ENCODE data around the gene SPRR2G. TPM values are rescaled to one million over a fixed set of nuclear protein-coding genes. Genes with fewer than 3 reads are reported as not detected.
"Not testable (repeated sequence)": the region's sequence is repeated elsewhere in the genome, so short reads cannot be mapped to it uniquely, and the experiment has no call there.

The SPRR2G gene
- not detected for total RNA-seq

DNA sequence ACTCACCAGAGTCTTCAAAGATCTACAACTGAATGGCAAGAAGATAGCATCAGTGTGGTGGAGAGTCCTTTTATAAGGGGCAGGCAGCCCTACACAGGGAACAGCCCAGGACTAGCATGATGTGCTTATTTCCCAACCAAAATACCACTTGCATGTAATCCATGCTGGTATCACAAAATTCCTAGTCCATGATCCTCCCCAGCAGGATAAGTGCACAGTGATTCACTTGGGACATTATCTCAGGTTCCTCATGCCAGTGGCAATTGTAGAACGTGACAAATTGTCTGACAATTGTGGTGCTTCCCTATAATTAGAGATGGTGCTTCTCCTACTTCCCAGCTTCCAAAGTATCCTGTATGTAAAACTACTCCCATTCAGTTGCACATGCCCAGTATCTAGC lies at the start of gene SPRR2G:
Gene SPRR2G (minus strand): TSS at position 45 of the 400 bp plus-strand sequence. CDS start 780 bp downstream, outside the sequence.
- no peak for DNase-seq (ENCODE audit: low spot score)

DNA sequence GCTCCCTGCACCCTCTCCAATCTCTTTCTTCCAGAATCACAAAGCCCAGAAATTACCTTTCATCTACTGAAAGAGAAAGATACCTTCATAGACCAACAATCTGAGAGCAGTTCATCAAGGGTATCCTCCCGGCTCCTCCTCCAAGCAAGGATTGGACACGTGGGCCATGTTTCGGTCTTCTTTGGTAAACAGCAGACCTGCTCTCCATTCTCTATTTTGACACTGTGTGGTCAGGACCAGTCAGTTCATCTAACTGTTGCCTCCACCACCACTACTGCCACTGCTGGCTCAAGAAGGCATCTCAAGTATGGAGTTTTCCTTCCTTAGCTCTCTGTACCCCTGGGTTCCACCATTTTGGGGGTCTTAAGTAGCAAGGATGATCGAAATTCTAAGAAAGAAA lies 44.5 kb upstream of the SPRR2G start:
- no peak for DNase-seq (ENCODE audit: low spot score)

DNA sequence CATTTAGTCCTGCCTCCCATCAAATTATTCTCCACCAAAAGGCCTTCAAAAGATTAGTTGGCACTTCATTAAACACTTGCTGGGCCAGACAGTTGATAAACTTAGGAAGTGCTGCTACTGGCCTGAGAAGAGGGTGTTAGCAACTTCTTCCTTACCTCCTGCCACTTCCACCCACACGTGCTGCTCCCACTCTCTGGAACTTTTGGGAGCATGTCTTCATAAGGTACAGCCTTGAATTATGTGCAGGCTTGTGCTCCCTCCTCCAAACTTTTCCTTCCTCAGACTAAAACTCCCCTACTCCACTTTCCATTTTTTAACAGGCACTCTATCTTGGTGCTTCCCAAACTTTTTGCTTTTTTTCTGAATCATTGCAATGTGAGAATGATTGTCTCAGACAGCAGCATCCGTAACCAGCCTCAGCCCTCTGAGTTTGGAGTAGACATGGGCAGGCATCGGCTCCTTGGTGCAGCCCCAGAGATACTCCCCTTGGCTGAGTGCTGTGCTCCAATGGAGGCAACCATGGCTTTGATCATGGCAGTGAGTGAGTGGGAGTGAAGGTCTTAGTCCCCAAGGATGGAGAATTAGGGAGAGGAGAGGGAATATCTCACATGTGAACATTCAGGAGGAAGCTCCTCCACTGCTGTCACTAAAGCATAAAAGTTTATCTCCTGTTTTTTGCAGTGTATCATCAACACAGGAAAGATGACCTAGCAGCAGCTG lies 43.8 kb upstream of the SPRR2G start:
- DNase-seq (ENCODE audit: low spot score) = no peak

DNA sequence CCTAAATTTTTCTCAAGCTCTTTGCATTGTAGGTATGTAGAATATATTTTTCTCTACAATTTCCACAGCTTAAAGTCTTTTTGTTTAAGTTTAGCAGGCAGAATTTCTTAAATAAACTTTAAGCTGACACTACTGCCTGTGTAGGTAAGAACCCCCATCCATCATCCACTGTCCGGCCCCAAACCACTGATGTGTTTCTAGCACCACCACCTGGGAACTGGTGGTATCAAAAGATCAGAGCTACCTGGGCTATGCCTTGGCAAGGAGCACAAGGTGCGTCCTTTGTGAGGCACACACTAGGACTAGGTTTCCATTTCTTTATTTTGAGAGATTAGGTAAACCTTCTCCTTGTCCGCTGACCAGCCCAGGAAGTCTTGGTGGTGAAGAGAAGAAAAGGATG lies 42.0 kb upstream of the SPRR2G start:
- DNase-seq (ENCODE audit: low spot score) = no peak

- DNase-seq (ENCODE audit: low spot score) = no peak
Observed at GRCh38 chr1:153190373-153190772, 39.7 kb upstream of the SPRR2G start.

- not testable (repeated sequence) for DNase-seq (ENCODE audit: low spot score)
Observed at GRCh38 chr1:153188301-153188700, 37.6 kb upstream of the SPRR2G start.

- no peak for DNase-seq (ENCODE audit: low spot score)
Observed at GRCh38 chr1:153180556-153180955, 29.9 kb upstream of the SPRR2G start.

DNA sequence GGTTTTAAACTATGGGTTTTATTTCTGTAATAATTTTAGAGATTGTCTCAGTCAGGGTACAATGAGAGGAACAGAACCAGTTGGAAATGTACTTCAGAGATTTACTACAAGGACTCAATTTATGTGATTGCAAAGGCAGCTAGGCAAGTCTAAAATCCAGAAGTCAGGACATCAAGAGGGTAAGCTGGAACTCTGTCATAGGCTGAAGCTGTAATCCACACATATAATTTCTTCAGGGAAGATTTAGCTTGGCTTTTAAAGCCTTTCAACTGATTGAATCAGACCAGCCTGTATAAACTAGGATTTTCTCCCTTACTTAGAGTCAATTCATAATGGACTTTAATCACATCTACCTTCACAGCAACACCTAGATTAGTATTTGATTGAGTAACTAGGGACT lies 28.2 kb upstream of the SPRR2G start:
- no peak for DNase-seq (ENCODE audit: low spot score)

GRCh38 chr1:153174624-153175023 lies 23.9 kb upstream of the SPRR2G start:
- no peak for DNase-seq (ENCODE audit: low spot score)

GRCh38 chr1:153168686-153169085 lies 18.0 kb upstream of the SPRR2G start:
- DNase-seq (ENCODE audit: low spot score) = no peak

DNA sequence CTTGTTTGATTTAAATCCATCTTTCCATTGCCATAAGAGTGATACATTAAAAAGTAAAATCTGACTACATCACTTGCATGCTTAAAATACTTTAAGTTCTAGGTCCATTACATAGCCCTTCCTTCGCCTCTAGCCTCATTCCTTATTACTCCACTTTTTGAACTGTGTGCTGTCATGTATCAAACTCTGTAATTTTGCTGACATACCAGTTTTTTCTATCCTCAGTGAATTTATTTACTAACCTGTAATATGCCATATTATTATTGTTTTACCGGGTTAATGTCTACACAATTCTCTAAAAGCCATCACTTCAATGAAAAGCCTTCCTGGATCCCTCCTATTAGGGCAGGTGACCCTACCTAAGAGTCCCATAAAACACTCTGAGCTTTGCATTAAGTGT lies 4.9 kb upstream of the SPRR2G start:
- no peak for DNase-seq (ENCODE audit: low spot score)

DNA sequence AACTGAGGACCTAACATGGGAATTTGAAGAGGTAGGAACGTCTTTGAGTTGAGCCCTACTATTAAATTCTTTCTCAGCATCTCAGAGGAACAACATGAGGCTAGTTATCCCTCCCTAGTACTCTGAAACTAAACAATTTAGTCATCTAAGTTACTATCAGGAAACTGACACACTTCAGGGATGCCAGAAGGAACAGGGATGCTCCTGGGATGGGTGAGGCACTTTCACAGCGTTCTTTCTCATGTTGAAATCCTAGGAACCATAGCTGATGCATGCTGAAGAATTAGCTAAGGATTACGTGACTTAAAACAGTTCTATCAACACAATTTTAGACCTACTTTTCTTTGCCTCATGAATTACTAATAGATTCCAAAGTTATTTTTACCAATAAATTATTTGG lies 1.8 kb upstream of the SPRR2G start:
- no peak for DNase-seq (ENCODE audit: low spot score)

DNA sequence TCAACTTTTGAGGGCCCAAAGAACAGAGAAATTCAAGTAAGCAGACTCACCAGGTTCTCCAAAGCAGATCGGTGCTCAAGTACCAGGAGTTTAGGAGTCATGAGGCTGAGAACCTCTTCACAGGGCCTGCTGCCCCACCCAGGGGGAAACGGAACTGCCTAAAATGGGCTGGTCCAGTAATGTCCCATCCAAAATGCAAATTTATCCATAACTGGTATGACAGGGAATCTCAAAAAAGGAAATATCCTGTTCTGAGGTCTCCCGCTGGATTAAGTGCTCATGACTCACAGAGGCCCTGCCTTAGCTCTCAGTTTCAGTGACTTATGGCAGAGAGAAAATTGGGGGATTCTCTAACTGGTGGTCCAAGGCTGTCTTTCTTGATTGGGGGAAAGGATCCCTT lies 9.3 kb downstream of the SPRR2G start:
- DNase-seq (ENCODE audit: low spot score) = no peak

DNA sequence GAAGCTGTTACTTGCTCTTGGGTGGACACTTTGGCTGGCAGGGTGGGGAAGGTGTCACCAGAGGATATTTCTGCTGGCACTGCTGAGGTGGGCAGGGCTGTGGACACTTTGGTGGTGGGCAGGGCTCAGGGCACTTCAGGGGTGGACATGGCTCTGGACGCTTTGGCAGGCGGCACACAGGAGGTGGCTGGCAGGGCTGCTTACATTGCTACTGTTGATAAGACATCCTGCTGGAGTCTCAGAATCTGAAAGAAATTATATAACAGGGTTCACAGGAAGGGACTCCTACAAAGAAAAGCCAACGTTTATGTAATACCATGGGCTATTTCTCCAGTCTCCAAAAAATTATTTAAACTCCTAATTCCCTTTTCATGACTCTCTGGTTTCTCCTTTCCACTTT lies 10.2 kb downstream of the SPRR2G start:
- DNase-seq (ENCODE audit: low spot score) = no peak

DNA sequence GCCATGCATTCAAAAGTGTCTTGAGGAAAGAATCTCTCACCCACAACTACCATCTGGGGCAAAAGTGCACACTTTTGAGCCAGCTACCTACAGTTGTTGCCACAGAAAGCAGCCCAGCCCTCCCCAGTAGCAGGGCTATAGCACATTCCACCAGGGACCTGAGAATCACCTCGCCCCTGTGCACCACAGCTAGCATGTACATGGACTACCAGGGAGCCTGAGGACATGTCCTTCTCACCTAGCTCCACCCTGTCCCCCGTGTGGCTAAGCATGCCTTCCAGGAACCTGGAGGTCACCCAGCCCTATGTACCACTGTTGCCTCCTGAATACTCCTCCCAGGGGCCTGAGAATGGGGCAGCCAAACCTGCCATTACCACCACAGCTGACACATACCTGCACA lies 16.9 kb downstream of the SPRR2G start:
- no peak for DNase-seq (ENCODE audit: low spot score)

GRCh38 chr1:153133267-153133666 lies 17.4 kb downstream of the SPRR2G start:
- no peak for DNase-seq (ENCODE audit: low spot score)

DNA sequence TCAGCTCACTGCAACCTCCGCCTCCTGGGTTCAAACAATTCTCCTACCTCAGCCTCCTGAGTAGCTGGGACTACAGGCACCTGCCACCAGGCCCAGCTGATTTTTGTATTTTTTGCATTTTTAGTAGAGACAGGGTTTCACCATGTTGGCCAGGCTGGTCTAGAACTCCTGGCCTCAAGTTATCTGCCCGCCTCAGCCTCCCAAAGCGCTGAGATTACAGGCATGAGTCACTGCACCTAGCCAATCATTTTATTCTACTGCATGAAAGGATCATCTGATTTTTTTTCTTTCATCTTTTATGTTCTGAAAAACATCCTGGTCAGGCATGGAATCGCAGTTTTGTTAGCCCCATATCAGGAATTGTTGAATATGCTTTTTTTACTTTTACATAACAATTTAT lies 22.0 kb downstream of the SPRR2G start:
- DNase-seq (ENCODE audit: low spot score) = not testable (repeated sequence)

GRCh38 chr1:153127296-153127695 lies 23.4 kb downstream of the SPRR2G start:
- no peak for DNase-seq (ENCODE audit: low spot score)

DNA sequence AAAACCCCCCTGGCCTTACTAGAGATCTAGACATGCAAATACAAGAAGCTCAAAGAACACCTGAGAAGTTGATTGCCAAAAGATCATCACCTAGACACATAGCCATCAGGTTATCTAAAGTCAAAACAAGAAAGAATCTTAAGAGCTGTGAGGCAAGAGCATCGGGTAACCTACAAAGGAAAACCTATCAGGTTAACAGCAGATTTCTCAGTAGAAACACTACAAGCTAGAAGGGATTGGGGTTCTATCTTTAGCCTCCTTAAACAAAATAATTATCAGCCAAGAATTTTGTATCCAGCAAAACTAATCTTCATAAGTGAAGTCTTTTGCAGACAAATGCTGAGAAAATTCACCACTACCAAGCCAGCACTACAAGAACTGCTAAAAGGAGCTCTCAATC lies 25.2 kb downstream of the SPRR2G start:
- no peak for DNase-seq (ENCODE audit: low spot score)

DNA sequence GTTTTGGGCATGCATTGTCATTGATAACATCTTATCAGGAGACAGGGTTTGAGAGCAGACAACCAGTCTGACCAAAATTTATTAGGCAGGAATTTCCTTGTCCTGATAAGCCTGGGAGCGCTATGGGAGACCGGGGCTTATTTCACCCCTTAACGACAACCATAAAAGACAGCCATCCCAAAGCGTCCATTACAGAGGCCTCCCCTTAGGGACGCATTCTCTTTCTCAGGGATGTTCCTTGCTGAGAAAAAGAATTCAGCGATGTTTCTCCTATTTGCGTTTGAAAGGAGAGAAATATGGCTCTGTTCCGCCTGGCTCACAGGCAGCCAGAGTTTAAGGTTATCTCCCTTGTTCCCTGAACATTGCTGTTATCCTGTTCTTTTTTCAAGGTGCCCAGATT lies 26.9 kb downstream of the SPRR2G start:
- not testable (repeated sequence) for DNase-seq (ENCODE audit: low spot score)

- no peak for DNase-seq (ENCODE audit: low spot score)
Observed at GRCh38 chr1:153122831-153123421, 27.8 kb downstream of the SPRR2G start.

DNA sequence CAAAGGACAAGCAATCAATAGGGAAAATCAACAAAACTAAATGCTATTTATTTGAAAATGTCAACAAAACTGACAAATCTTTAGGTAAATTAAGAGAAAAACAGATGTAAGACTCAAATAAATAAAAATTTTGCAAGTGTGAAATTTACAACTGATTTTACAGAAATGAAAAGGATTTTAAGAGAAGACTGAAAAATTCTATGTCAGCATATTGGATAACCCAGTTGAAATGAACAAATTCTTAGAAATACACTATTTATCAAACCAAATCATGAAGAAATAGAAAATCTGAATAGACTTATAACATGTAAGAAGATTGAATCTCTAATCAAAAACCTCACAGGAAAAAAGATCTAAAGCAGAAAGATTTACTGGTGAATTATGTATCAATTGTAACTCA lies 29.7 kb downstream of the SPRR2G start:
- no peak for DNase-seq (ENCODE audit: low spot score)

DNA sequence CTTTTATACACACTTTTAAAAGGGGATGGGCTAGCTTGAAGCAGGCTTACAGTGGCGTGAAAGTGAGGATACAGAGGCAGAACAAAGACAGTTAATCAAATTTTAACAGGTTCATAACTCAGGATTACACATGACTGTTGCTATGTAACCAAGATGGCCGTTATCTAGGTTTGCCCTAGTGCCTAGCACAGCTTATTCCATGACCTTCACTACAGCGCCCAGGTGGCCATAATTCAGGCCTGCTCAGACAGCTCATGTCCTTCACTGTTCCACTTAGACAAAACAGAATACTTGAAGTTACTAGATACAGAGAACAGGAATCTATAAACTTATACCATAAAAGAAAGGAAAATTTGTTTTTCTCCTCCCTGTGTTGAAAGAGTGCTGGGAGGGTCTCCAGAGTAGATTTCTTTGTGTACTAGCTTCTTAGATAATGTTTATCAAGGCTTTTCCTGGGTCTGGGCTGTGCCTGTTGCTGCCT lies 31.2 kb downstream of the SPRR2G start:
- DNase-seq (ENCODE audit: low spot score) = no peak

GRCh38 chr1:153115264-153115663 lies 35.4 kb downstream of the SPRR2G start:
- not testable (repeated sequence) for DNase-seq (ENCODE audit: low spot score)

Measured in mucosa of gallbladder (tissue), 1 donor.